ENCODE results near the gene DMAP1.

DMAP1 gene

GRCh38 chr1:44268054-44268453, 54.8 kb downstream of the DMAP1 start:
- Histone ChIP-seq H3K79me2 (no peaks in the 10 kb centered on the region), H3K9ac (no peak overlapping the region), H3K36me3 (ENCODE audit: control insufficient read depth, insufficient read depth, low read length) (no peaks in the 10 kb centered on the region), H3K4me3 (ENCODE audit: low read depth, low read length) (no peak overlapping the region), H3K4me1 (peaks cover 2% of the 10 kb centered on the region), H2AFZ (no peak overlapping the region), H3K27me3 (ENCODE audit: control insufficient read depth, insufficient read depth, low read length) (no peaks in the 10 kb centered on the region), H3K27ac (no peak overlapping the region), H3K4me2 (ENCODE audit: low read length) (no peak overlapping the region), H3K9me3 (ENCODE audit: control insufficient read depth, low read length) (no peaks in the 10 kb centered on the region)
- TF ChIP-seq, protein P1, sequence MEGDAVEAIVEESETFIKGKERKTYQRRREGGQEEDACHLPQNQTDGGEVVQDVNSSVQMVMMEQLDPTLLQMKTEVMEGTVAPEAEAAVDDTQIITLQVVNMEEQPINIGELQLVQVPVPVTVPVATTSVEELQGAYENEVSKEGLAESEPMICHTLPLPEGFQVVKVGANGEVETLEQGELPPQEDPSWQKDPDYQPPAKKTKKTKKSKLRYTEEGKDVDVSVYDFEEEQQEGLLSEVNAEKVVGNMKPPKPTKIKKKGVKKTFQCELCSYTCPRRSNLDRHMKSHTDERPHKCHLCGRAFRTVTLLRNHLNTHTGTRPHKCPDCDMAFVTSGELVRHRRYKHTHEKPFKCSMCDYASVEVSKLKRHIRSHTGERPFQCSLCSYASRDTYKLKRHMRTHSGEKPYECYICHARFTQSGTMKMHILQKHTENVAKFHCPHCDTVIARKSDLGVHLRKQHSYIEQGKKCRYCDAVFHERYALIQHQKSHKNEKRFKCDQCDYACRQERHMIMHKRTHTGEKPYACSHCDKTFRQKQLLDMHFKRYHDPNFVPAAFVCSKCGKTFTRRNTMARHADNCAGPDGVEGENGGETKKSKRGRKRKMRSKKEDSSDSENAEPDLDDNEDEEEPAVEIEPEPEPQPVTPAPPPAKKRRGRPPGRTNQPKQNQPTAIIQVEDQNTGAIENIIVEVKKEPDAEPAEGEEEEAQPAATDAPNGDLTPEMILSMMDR (IDR thresholded peaks at IDR 0.05), result no peak

Data from parathyroid adenoma (tissue), 2 donors.